WTC11 (cell line): ENCODE measurements around the gene HKDC1.

Experiments used
- USF2 ChIP-seq: sonication (generic); formaldehyde crosslinking; IDR thresholded peaks from 2 replicates; pipeline ENCODE4 v1.8.1; 2023; ENCODE audit warnings: mild to moderate bottlenecking, missing genetic modification reagents, moderate library complexity
- ZNF512 ChIP-seq: sonication (generic); formaldehyde crosslinking; IDR thresholded peaks from 2 replicates; pipeline ENCODE4 v1.8.1; 2022; ENCODE audit warnings: missing genetic modification reagents, borderline replicate concordance

DNA sequence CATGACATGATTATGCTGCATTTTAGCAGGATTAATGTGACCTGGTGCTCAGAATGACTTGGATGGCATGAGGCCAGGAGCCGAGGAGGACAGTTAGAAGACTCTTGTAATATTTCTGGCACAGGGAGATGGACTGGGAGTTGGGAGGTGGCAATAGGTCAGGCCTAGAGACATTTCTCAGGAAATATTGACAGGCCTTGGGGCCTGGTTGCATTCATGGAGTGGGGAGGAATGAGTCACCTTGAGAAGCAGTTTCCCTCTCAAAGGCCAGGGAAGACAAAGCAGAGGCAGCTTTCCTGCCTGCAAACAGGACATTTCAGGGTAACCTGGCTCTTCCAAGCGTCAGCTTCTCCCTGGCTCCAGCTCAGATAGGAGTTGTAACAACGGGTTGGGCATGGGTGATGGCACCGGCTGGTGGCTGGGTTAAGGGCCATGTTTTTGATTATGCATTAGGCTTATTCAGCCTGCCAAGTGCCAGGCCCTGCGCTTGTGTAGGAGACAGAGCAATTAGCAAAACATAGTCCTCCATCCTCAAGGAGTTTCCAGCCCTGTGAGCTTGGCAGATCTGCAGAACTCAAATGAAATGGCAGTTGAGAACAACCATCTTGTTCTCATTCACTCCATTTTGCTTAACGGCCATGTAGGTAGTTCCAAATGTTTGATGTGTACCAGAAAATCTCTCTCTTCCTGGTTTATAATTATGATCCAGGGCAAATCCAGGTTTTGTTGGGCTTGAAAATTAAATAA, 96.4 kb downstream of the HKDC1 start:
- no peak for TF ChIP-seq USF2 (CRISPR knock-in tag)
- no peak for TF ChIP-seq ZNF512 (CRISPR knock-in tag)
